ENCODE results near the gene NXF1.
A peak's percentile ranks its signal among the peaks of the same experiment; 100 is the strongest.
"Not testable (repeated sequence)": the region's sequence is repeated elsewhere in the genome, so short reads cannot be mapped to it uniquely, and the experiment has no call there.

The NXF1 gene

GRCh38 chr11:62787005-62787759 lies 18.1 kb downstream of the NXF1 start, which contains the start of gene TMEM179B:
Gene TMEM179B (plus strand): TSS chr11:62787402. CDS start chr11:62787432, 30 bp downstream.
- peak; percentile 97 for DNase-seq (ENCODE audit: low read depth)

GRCh38 chr11:62786318-62787004 lies 18.8 kb downstream of the NXF1 start:
- peak; percentile 70 for DNase-seq (ENCODE audit: low read depth)

GRCh38 chr11:62782753-62783152 lies 22.5 kb downstream of the NXF1 start:
- DNase-seq (ENCODE audit: low read depth): no peak

- DNase-seq (ENCODE audit: low read depth): no peak
These were observed 26.8 kb downstream of the NXF1 start for GRCh38 chr11:62778441-62778840.

- no peak for DNase-seq (ENCODE audit: low read depth)
These were observed 27.9 kb downstream of the NXF1 start for GRCh38 chr11:62777389-62777788.

GRCh38 chr11:62775646-62776045 lies 29.6 kb downstream of the NXF1 start:
- no peak for DNase-seq (ENCODE audit: low read depth)

- DNase-seq (ENCODE audit: low read depth): no peak
These were observed 30.8 kb downstream of the NXF1 start for GRCh38 chr11:62774407-62774806.

GRCh38 chr11:62771144-62772021 lies 33.9 kb downstream of the NXF1 start, which contains the start of gene TAF6L:
Gene TAF6L (plus strand): TSS chr11:62771396. CDS start chr11:62775784, 4,388 bp downstream.
- DNase-seq (ENCODE audit: low read depth): peak; percentile 79

GRCh38 chr11:62770778-62771143 lies 34.5 kb downstream of the NXF1 start:
- no peak for DNase-seq (ENCODE audit: low read depth)

GRCh38 chr11:62760867-62761227 lies 44.4 kb downstream of the NXF1 start:
- not testable (repeated sequence) for DNase-seq (ENCODE audit: low read depth)

- no peak for DNase-seq (ENCODE audit: low read depth)
These were observed 47.1 kb downstream of the NXF1 start for GRCh38 chr11:62757846-62758788.

GRCh38 chr11:62755086-62755615 lies 50.1 kb downstream of the NXF1 start:
- DNase-seq (ENCODE audit: low read depth): no peak

- peak; percentile 92 for DNase-seq (ENCODE audit: low read depth)
These were observed 51.3 kb downstream of the NXF1 start, which contains the start of gene ZBTB3 for GRCh38 chr11:62753736-62754603. Gene ZBTB3 (minus strand): TSS chr11:62754160. CDS start chr11:62753664, 496 bp downstream.

GRCh38 chr11:62752994-62753735 lies 52.1 kb downstream of the NXF1 start:
- no peak for DNase-seq (ENCODE audit: low read depth)

GRCh38 chr11:62752177-62752785 lies 53.0 kb downstream of the NXF1 start:
- no peak for DNase-seq (ENCODE audit: low read depth)

- not testable (repeated sequence) for DNase-seq (ENCODE audit: low read depth)
These were observed 55.3 kb downstream of the NXF1 start for GRCh38 chr11:62749931-62750330.

GRCh38 chr11:62747475-62748160 lies 57.6 kb downstream of the NXF1 start:
- no peak for DNase-seq (ENCODE audit: low read depth)
